Measurements from ENCODE around the gene ERCC4. TPM values are rescaled to one million over a fixed set of nuclear protein-coding genes. Genes with fewer than 3 reads are reported as not detected.

Gene ERCC4
- total RNA-seq, 1 donor from 2014 or later, result 10.2 TPM

- ChIA-PET CTCF (no interaction called here), POLR2A (no interaction called here)
- H3K4me3 Mint-ChIP-seq, result no peak overlapping the region
- DNase-seq (no peak), ATAC-seq (ENCODE audit: low read depth) (no peak)
- no peaks in the 10 kb centered on the region for H3K4me1 Mint-ChIP-seq
- H3K27ac Mint-ChIP-seq, result no peak overlapping the region
- H3K9me3 Mint-ChIP-seq, result no peaks in the 10 kb centered on the region
- intact Hi-C loops (cut with micrococcal nuclease), result no loop called here
- no peaks in the 10 kb centered on the region for H3K36me3 Mint-ChIP-seq (ENCODE audit: low read depth)
- H3K27me3 Mint-ChIP-seq, result no peaks in the 10 kb centered on the region
- TF ChIP-seq CTCF (IDR thresholded peaks at IDR 0.05), result no peak
Measured at GRCh38 chr16:13988038-13988437, 68.1 kb downstream of the ERCC4 start.

GRCh38 chr16:13992322-13992721 lies 72.4 kb downstream of the ERCC4 start:
- Mint-ChIP-seq H3K4me3 (no peak overlapping the region), H3K27ac (no peak overlapping the region), H3K36me3 (ENCODE audit: low read depth) (no peaks in the 10 kb centered on the region), H3K9me3 (peaks cover 4% of the 10 kb centered on the region), H3K4me1 (peaks cover 10% of the 10 kb centered on the region), H3K27me3 (no peaks in the 10 kb centered on the region)
- no peak for DNase-seq
- no peak for TF ChIP-seq CTCF (IDR thresholded peaks at IDR 0.05)
- POLR2A ChIA-PET, result no interaction called here
- intact Hi-C loops (cut with micrococcal nuclease), result no loop called here
- CTCF ChIA-PET, result no interaction called here
- no peak for ATAC-seq (ENCODE audit: low read depth)

GRCh38 chr16:13992976-13993375 lies 73.0 kb downstream of the ERCC4 start:
- POLR2A ChIA-PET, result no interaction called here
- TF ChIP-seq CTCF (IDR thresholded peaks at IDR 0.05), result no peak

DNA sequence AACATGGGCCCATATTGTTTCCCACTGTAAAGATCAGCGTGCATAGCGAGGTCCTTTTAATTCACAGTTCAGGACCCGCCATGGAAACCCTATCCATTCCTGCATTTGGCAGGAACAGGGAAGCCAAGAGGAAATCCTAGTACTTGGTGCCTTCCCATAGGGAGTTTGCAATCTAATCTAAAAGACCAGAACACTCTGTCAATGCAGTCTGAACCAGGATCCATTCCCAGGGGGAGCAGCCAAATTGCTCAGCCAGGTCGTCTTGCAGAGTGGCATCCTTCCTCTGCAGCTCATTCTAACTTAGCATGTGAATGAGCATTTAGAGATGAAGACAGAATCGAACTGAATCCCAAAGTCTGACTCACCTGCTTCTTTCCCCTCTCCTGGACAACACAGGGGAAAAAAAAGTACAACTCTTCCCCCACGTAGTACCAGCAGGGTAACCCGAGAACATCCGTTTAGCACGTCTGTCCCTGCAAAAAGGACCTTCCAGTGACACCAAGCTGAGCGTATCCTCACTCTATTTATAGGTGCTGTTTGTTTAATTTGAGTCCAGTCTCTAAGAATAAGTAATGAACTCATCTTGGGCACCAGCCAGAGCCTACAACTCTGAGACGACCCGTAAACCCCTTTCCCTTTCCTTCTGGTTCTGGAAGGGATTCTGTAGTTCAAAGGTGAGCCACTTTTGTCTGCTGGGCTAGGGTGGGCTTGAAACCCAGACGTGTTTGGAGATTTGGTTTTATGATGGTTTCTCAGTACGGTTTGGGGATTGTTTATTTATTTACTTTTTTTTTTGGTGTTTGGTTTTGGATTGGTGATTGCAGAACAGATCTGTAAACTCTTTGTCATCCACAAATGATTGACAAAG lies 74.5 kb downstream of the ERCC4 start:
- H3K36me3 Mint-ChIP-seq (ENCODE audit: low read depth), result no peaks in the 10 kb centered on the region
- H3K27ac Mint-ChIP-seq, result no peak overlapping the region
- intact Hi-C loops (cut with micrococcal nuclease), result loop anchor here (5.0 kb wide), 1 partner anchor 37 kb away; no protein-coding TSS in a partner anchor
- H3K27me3 Mint-ChIP-seq, result no peaks in the 10 kb centered on the region
- H3K9me3 Mint-ChIP-seq, result peaks cover 4% of the 10 kb centered on the region
- CTCF ChIA-PET, result no interaction called here
- DNase-seq (no peak), ATAC-seq (ENCODE audit: low read depth) (no peak)
- H3K4me1 Mint-ChIP-seq, result peaks cover 29% of the 10 kb centered on the region
- H3K4me3 Mint-ChIP-seq, result no peak overlapping the region
- POLR2A ChIA-PET, result no interaction called here
- no peak for TF ChIP-seq CTCF (IDR thresholded peaks at IDR 0.05)

More at GRCh38 chr16:13992976-13993375, 73.0 kb downstream of the ERCC4 start:
- no peak overlapping the region for H3K27ac Mint-ChIP-seq
- peaks cover 4% of the 10 kb centered on the region for H3K9me3 Mint-ChIP-seq
- DNase-seq, result no peak
- H3K27me3 Mint-ChIP-seq, result no peaks in the 10 kb centered on the region
- CTCF ChIA-PET, result no interaction called here
- intact Hi-C loops (cut with micrococcal nuclease), result no loop called here
- H3K4me1 Mint-ChIP-seq, result peaks cover 15% of the 10 kb centered on the region
- H3K36me3 Mint-ChIP-seq (ENCODE audit: low read depth), result no peaks in the 10 kb centered on the region
- ATAC-seq (ENCODE audit: low read depth), result no peak
- no peak overlapping the region for H3K4me3 Mint-ChIP-seq

DNA sequence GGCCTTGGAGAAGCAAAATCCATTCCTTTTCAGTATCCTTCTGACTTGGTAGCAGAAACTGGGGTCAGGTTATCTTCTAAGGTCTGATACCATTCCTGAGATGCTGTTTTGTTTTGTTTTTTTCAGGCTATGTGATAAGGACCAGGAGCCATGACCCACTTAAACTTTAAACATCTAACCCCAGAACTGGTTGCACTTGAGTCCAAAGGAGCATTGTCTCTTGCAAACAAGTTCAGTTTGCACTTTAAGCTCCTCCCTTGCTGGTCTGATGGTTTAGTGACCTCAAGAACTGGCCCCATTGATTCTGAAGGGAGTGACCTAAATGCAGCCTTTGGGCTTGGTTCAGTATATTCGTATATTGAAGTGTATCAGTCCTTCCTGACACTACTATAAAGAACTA lies 75.2 kb downstream of the ERCC4 start:
- no peaks in the 10 kb centered on the region for H3K27me3 Mint-ChIP-seq
- CTCF ChIA-PET, result no interaction called here
- TF ChIP-seq CTCF (IDR thresholded peaks at IDR 0.05), result no peak

More for the DNA sequence above, 75.2 kb downstream of the ERCC4 start:
- H3K36me3 Mint-ChIP-seq (ENCODE audit: low read depth), result no peaks in the 10 kb centered on the region
- POLR2A ChIA-PET, result no interaction called here
- H3K4me1 Mint-ChIP-seq, result peaks cover 36% of the 10 kb centered on the region
- intact Hi-C loops (cut with micrococcal nuclease), result loop anchor here (5.0 kb wide), 1 partner anchor 38 kb away; no protein-coding TSS in a partner anchor
- no peak overlapping the region for H3K4me3 Mint-ChIP-seq
- peaks cover 4% of the 10 kb centered on the region for H3K9me3 Mint-ChIP-seq
- no peak overlapping the region for H3K27ac Mint-ChIP-seq
- no peak for DNase-seq
- no peak for ATAC-seq (ENCODE audit: low read depth)
